ENCODE results near the gene CDC42BPG.

CDC42BPG gene

DNA sequence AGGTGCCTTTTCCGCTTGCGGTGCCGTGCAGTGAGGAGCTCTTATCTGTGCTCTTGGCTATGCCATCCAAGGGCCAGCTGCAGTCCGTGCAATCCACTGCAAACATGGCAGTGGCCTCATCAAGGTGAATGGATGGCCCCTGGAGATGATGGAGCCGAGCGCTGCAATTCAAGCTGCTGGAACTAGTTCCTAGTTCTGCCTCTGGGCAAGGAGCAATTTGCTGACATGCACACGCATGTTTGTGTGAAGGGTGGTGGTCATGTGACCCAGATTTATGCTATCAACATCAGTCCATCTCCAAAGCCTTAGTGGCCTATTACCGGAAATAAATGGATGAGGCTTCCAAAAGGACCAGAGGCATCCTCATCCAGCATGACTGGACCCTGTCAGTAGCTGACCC, 37.0 kb upstream of the CDC42BPG start:
- H2BK120ac ChIP-seq (ENCODE audit: low read depth, low read length) = no peak overlapping the region
- WGBS (ENCODE audit: extremely low coverage, insufficient coverage, low lambda C conversion rate) = no CpG with 5 or more reads among the region's 8 CpGs
- H3K79me1 ChIP-seq (ENCODE audit: low read length) = peaks cover 9% of the 10 kb centered on the region
- H3K4ac ChIP-seq (ENCODE audit: low read depth, low read length) = no peak overlapping the region
- no peak overlapping the region for H3K4me2 ChIP-seq (ENCODE audit: low read length)
- no peak overlapping the region for H4K5ac ChIP-seq (ENCODE audit: low read length)
- no peak overlapping the region for H2BK15ac ChIP-seq (replicated peaks; ENCODE audit: low read depth)
- H4K8ac ChIP-seq (ENCODE audit: low read depth, low read length) = no peak overlapping the region
- H3K36me3 ChIP-seq (ENCODE audit: control insufficient read depth, insufficient read depth, low read length) = no peaks in the 10 kb centered on the region
- H3K4me1 ChIP-seq (ENCODE audit: control insufficient read depth, low read depth, low read length) = peaks cover 9% of the 10 kb centered on the region
- H3K79me2 ChIP-seq (ENCODE audit: control insufficient read depth, insufficient read depth, low read length) = no peaks in the 10 kb centered on the region
- no peak overlapping the region for H2BK5ac ChIP-seq (ENCODE audit: low read length)
- no peak overlapping the region for H3K9ac ChIP-seq (ENCODE audit: low read length)
- no peak overlapping the region for H3K4me3 ChIP-seq (ENCODE audit: low read length)
- no peak overlapping the region for H3K23ac ChIP-seq (ENCODE audit: low read length)
- no peaks in the 10 kb centered on the region for H3K27me3 ChIP-seq (ENCODE audit: insufficient read depth, low read length, poor library complexity)
- no peak for DNase-seq
- no peak overlapping the region for H2AK5ac ChIP-seq (ENCODE audit: low read length)
- no peak overlapping the region for H3K18ac ChIP-seq (ENCODE audit: low read length)
- no peak overlapping the region for H3K27ac ChIP-seq (ENCODE audit: low read depth, low read length)
- H3K56ac ChIP-seq (ENCODE audit: low read length) = no peak overlapping the region

GRCh38 chr11:64880240-64881001, 36.0 kb upstream of the CDC42BPG start:
- H3K27me3 ChIP-seq (ENCODE audit: insufficient read depth, low read length, poor library complexity) = no peaks in the 10 kb centered on the region
- no peak overlapping the region for H4K8ac ChIP-seq (ENCODE audit: low read depth, low read length)
- no peak overlapping the region for H3K9ac ChIP-seq (ENCODE audit: low read length)
- H3K23ac ChIP-seq (ENCODE audit: low read length) = no peak overlapping the region
- H4K5ac ChIP-seq (ENCODE audit: low read length) = no peak overlapping the region
- no peak overlapping the region for H2BK5ac ChIP-seq (ENCODE audit: low read length)
- H3K56ac ChIP-seq (ENCODE audit: low read length) = no peak overlapping the region
- no peak overlapping the region for H2BK15ac ChIP-seq (replicated peaks; ENCODE audit: low read depth)
- WGBS (ENCODE audit: extremely low coverage, insufficient coverage, low lambda C conversion rate) = no CpG with 5 or more reads among the region's 14 CpGs
- no peak overlapping the region for H2BK120ac ChIP-seq (ENCODE audit: low read depth, low read length)
- no peak overlapping the region for H3K4me3 ChIP-seq (ENCODE audit: low read length)
- no peaks in the 10 kb centered on the region for H3K79me2 ChIP-seq (ENCODE audit: control insufficient read depth, insufficient read depth, low read length)
- H3K18ac ChIP-seq (ENCODE audit: low read length) = no peak overlapping the region
- peaks cover 15% of the 10 kb centered on the region for H3K79me1 ChIP-seq (ENCODE audit: low read length)
- no peak overlapping the region for H2AK5ac ChIP-seq (ENCODE audit: low read length)
- H3K27ac ChIP-seq (ENCODE audit: low read depth, low read length) = no peak overlapping the region
- no peak for DNase-seq
- peaks cover 10% of the 10 kb centered on the region for H3K4me1 ChIP-seq (ENCODE audit: control insufficient read depth, low read depth, low read length)
- H3K4ac ChIP-seq (ENCODE audit: low read depth, low read length) = no peak overlapping the region
- H3K4me2 ChIP-seq (ENCODE audit: low read length) = no peak overlapping the region
- H3K36me3 ChIP-seq (ENCODE audit: control insufficient read depth, insufficient read depth, low read length) = no peaks in the 10 kb centered on the region

DNA sequence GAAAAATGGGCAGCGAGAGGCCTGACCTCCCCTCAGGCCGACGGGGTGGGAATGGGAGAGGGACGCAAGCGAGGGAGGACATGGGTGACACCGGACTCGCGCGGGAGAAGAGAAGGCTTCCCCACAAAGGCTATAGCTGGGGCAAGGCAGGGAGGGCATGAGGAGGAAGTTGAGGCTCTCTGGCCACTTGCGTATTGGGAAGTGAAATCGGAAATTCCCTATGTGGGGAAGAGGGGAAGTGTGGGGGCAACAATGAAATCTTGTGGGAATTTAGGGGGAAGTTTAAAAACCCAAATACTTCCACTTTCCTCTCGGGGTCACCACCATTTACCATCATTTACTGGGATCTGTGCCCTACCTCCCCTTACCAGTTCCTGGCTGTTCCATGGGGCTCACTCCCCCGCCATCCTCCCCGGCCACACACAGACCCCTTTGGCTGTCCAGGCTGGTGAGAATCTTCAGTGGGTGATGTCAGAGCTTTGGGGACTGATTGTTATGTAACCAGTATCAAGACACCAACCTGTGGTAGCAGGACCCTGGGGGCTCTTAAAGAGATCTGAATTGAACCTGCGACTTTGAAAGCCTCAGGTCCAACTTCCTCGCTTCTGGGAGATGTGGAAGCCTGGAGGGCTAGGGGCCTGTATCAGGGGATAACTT, 34.9 kb upstream of the CDC42BPG start:
- H2BK5ac ChIP-seq (ENCODE audit: low read length) = no peak overlapping the region
- no peak overlapping the region for H4K5ac ChIP-seq (ENCODE audit: low read length)
- no peak for DNase-seq
- peaks cover 10% of the 10 kb centered on the region for H3K4me1 ChIP-seq (ENCODE audit: control insufficient read depth, low read depth, low read length)
- H3K79me2 ChIP-seq (ENCODE audit: control insufficient read depth, insufficient read depth, low read length) = no peaks in the 10 kb centered on the region
- WGBS (ENCODE audit: extremely low coverage, insufficient coverage, low lambda C conversion rate) = no CpG with 5 or more reads among the region's 16 CpGs
- H4K8ac ChIP-seq (ENCODE audit: low read depth, low read length) = no peak overlapping the region
- H3K18ac ChIP-seq (ENCODE audit: low read length) = no peak overlapping the region
- H2BK15ac ChIP-seq (replicated peaks; ENCODE audit: low read depth) = no peak overlapping the region
- no peak overlapping the region for H3K23ac ChIP-seq (ENCODE audit: low read length)
- peak overlapping the region; percentile 93 for H3K56ac ChIP-seq (ENCODE audit: low read length)
- H2BK120ac ChIP-seq (ENCODE audit: low read depth, low read length) = no peak overlapping the region
- H3K4me2 ChIP-seq (ENCODE audit: low read length) = peak overlapping the region; percentile 91
- H3K27ac ChIP-seq (ENCODE audit: low read depth, low read length) = no peak overlapping the region
- H3K27me3 ChIP-seq (ENCODE audit: insufficient read depth, low read length, poor library complexity) = no peaks in the 10 kb centered on the region
- H3K36me3 ChIP-seq (ENCODE audit: control insufficient read depth, insufficient read depth, low read length) = no peaks in the 10 kb centered on the region
- H3K4ac ChIP-seq (ENCODE audit: low read depth, low read length) = no peak overlapping the region
- H2AK5ac ChIP-seq (ENCODE audit: low read length) = no peak overlapping the region
- H3K4me3 ChIP-seq (ENCODE audit: low read length) = peak overlapping the region; percentile 66
- H3K9ac ChIP-seq (ENCODE audit: low read length) = peak overlapping the region; percentile 77
- peaks cover 15% of the 10 kb centered on the region for H3K79me1 ChIP-seq (ENCODE audit: low read length)

DNA sequence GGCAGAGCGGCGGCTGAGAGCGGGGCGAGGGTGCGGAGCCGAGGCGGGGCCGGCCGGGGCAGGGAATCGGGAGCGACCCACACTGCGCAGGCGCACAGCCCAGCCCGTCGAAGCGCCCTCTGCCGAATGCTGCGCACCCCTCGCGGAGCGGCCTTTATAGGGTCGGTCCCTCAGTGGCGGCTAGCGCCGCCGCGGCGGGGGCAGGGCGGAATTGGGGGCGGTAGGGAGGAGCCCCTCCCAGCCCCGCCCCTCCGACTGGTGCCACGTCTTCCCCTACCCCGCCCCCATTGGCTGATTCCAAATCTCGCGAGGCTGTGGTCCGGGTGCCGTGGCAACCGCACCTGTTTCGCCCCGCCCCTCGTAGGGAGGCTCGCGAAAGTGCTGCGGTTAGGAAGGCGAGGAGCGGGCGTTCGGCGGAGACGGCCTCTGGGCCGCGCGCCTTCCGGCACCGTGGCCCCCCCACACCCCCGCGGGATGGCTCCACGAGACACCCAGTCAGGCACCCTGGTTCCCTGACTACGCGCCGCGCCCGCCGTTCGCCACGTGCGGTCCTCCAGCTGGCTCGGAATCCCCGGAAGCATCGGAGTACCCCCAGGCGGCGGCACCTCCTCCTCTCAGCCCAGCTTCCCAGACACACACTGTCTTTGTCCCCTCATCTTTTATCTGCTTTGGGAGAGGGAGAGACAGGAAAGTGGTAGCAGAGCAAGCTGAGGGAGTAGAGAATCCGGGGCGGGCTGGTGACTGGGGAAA, 34.2 kb upstream of the CDC42BPG start, which contains the start of gene EHD1:
TSS of gene EHD1 (minus strand) at position 128 of the 750 bp plus-strand sequence. CDS start 157 bp downstream, outside the sequence.
- Histone ChIP-seq H4K5ac (ENCODE audit: low read length) (no peak within 1 kb of the TSS), H4K8ac (ENCODE audit: low read depth, low read length) (no peak within 1 kb of the TSS), H3K56ac (ENCODE audit: low read length) (peak within 1 kb of the TSS; percentile 99), H3K4me3 (ENCODE audit: low read length) (peak within 1 kb of the TSS; percentile 97), H3K27ac (ENCODE audit: low read depth, low read length) (no peak within 1 kb of the TSS), H3K18ac (ENCODE audit: low read length) (no peak within 1 kb of the TSS), H3K79me2 (ENCODE audit: control insufficient read depth, insufficient read depth, low read length) (no peaks in the 10 kb centered on the region), H3K36me3 (ENCODE audit: control insufficient read depth, insufficient read depth, low read length) (no peaks in the 10 kb centered on the region), H3K79me1 (ENCODE audit: low read length) (peaks cover 15% of the 10 kb centered on the region), H2BK5ac (ENCODE audit: low read length) (no peak within 1 kb of the TSS), H2BK15ac (replicated peaks; ENCODE audit: low read depth) (no peak within 1 kb of the TSS), H3K9ac (ENCODE audit: low read length) (peak within 1 kb of the TSS; percentile 96), H3K27me3 (ENCODE audit: insufficient read depth, low read length, poor library complexity) (no peaks in the 10 kb centered on the region), H3K4me1 (ENCODE audit: control insufficient read depth, low read depth, low read length) (peaks cover 10% of the 10 kb centered on the region), H3K4ac (ENCODE audit: low read depth, low read length) (no peak within 1 kb of the TSS), H2AK5ac (ENCODE audit: low read length) (peak within 1 kb of the TSS; percentile 14), H3K4me2 (ENCODE audit: low read length) (peak within 1 kb of the TSS; percentile 98), H3K23ac (ENCODE audit: low read length) (peak within 1 kb of the TSS; percentile 99), H2BK120ac (ENCODE audit: low read depth, low read length) (no peak within 1 kb of the TSS)
- no CpG with 5 or more reads among the region's 75 CpGs for WGBS (ENCODE audit: extremely low coverage, insufficient coverage, low lambda C conversion rate)
- peak; percentile 98 for DNase-seq

- H3K79me2 ChIP-seq (ENCODE audit: control insufficient read depth, insufficient read depth, low read length) = no peaks in the 10 kb centered on the region
- H2BK5ac ChIP-seq (ENCODE audit: low read length) = no peak overlapping the region
- peak overlapping the region; percentile 99 for H3K23ac ChIP-seq (ENCODE audit: low read length)
- H4K8ac ChIP-seq (ENCODE audit: low read depth, low read length) = no peak overlapping the region
- H3K27me3 ChIP-seq (ENCODE audit: insufficient read depth, low read length, poor library complexity) = no peaks in the 10 kb centered on the region
- no peak overlapping the region for H2AK5ac ChIP-seq (ENCODE audit: low read length)
- H3K4me2 ChIP-seq (ENCODE audit: low read length) = peak overlapping the region; percentile 98
- no peaks in the 10 kb centered on the region for H3K36me3 ChIP-seq (ENCODE audit: control insufficient read depth, insufficient read depth, low read length)
- no CpG with 5 or more reads among the region's 21 CpGs for WGBS (ENCODE audit: extremely low coverage, insufficient coverage, low lambda C conversion rate)
- peaks cover 15% of the 10 kb centered on the region for H3K79me1 ChIP-seq (ENCODE audit: low read length)
- H3K27ac ChIP-seq (ENCODE audit: low read depth, low read length) = no peak overlapping the region
- H3K56ac ChIP-seq (ENCODE audit: low read length) = peak overlapping the region; percentile 99
- H2BK120ac ChIP-seq (ENCODE audit: low read depth, low read length) = no peak overlapping the region
- H4K5ac ChIP-seq (ENCODE audit: low read length) = no peak overlapping the region
- no peak for DNase-seq
- H3K4me1 ChIP-seq (ENCODE audit: control insufficient read depth, low read depth, low read length) = peaks cover 10% of the 10 kb centered on the region
- peak overlapping the region; percentile 96 for H3K9ac ChIP-seq (ENCODE audit: low read length)
- H2BK15ac ChIP-seq (replicated peaks; ENCODE audit: low read depth) = no peak overlapping the region
- H3K4me3 ChIP-seq (ENCODE audit: low read length) = peak overlapping the region; percentile 97
- no peak overlapping the region for H3K18ac ChIP-seq (ENCODE audit: low read length)
- H3K4ac ChIP-seq (ENCODE audit: low read depth, low read length) = no peak overlapping the region
Measured at GRCh38 chr11:64878223-64878493, 33.7 kb upstream of the CDC42BPG start.
